ENCODE measurements around the gene FSTL1.

Gene FSTL1

DNA sequence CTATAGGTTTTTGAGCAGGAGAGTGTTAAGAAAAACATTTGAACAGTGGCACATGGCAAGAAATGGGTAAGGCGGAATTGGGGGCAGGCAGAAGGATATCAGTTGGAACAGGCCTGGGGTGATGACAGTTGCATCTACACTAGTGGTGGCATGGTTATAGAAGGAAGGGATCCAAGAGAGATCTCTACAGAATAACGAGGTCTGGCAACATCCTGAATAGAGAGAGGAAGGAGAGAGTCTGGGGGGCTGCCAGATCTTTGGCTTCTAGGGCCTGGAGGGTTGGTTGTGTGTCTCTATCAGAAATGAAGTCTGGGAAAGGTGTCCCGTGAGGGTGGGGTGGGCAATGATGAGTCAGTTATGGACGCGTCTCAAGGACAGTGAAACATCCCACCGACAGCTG lies 26.3 kb downstream of the FSTL1 start:
- TF ChIP-seq POLR2A (IDR thresholded peaks at IDR 0.05; ENCODE audit: low read length) = no peak
- TF ChIP-seq GATA1 (IDR thresholded peaks at IDR 0.05; ENCODE audit: low read depth, low read length) = no peak
- no peak for DNase-seq

DNA sequence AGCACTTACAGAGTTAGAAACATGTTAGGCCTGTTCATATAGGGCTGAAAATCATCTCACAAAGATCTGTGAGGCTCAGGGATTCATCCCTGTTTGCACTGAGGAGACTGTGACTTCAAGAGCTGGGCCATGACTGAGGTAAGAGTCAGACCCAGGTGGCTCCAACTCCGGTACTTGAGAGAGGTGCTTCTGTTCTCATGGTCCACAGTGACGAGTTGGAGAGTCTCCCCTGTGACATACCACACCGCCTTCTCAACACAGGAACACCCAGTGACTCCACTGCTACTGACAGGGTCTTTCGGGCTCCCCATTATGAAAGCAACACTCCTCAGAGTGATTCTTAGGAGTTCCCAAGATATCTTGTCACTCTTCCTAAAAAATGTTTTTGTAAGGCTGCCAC lies 27.4 kb downstream of the FSTL1 start:
- TF ChIP-seq POLR2A (IDR thresholded peaks at IDR 0.05; ENCODE audit: low read length) = no peak
- TF ChIP-seq GATA1 (IDR thresholded peaks at IDR 0.05; ENCODE audit: low read depth, low read length) = no peak
- no peak for DNase-seq

DNA sequence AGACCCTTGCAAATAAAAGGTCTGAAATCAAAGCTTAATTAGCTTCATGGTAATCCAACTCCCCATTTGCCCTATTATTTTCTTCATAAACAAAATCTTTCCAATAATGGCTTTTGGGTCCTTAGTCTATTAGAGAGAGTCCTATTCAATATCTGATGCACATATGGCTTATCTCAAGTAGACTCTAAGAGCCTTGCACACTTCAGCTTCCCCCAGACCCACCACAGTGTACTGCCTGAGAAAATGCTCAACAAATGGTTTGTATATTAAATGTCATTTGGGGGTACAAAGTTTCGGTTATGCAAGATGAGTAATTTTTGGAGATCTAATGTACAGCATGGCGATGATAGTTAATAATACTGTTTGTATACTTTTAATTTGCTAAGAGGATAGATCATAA lies 28.9 kb downstream of the FSTL1 start:
- DNase-seq = no peak
- no peak for TF ChIP-seq POLR2A (IDR thresholded peaks at IDR 0.05; ENCODE audit: low read length)
- no peak for TF ChIP-seq GATA1 (IDR thresholded peaks at IDR 0.05; ENCODE audit: low read depth, low read length)

DNA sequence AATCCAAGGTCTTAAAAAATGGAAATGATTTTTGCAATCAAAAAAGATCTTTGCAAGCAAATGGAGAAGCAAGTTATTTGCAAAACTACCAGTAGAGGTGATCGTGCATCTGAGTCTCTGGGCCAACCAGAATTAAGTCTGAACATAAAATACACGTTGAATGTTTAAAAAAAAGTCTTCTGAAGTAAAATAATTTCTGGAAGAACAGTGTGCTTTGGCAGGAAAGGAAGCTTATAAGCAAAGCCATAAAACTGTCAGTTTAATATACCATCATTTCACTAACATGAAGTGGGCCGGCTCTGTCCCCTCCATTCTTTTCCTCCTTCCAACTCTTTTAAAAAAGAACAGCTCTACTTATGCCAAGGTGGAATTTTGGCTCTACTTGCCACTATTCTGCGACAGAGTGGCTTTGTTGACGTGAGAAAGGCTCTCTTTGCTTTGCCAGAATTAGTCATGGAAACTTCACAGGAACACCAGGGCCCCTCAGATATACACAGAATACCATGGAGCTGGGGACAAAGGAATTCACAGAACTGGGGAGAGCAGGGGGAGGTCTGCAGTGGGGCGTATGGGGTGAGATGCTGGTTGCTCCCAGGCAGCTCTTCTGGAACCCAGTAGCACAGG lies 29.8 kb downstream of the FSTL1 start:
- DNase-seq = no peak
- TF ChIP-seq POLR2A (IDR thresholded peaks at IDR 0.05; ENCODE audit: low read length) (no peak), GATA1 (IDR thresholded peaks at IDR 0.05; ENCODE audit: low read depth, low read length) (no peak)

DNA sequence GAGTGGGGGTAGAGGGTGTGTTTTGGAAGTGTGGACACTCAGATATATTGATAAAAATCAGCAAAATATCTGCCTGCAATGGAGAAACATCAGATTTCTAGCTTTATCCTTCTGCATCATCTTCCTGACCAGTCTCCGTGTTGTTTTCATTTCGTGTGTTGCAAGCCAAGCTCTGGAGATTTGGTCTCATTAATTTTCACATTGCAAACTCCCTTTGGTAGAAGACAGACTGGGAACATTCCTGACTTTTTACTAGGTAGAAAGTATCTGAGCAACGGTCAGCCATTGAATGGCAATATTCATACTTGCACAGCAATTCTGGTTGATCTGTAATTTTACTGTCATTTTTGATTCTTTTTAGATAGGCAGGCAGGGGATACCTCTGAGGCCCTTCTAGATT lies 30.4 kb downstream of the FSTL1 start:
- no peak for DNase-seq
- no peak for TF ChIP-seq GATA1 (IDR thresholded peaks at IDR 0.05; ENCODE audit: low read depth, low read length)
- TF ChIP-seq POLR2A (IDR thresholded peaks at IDR 0.05; ENCODE audit: low read length) = no peak

DNA sequence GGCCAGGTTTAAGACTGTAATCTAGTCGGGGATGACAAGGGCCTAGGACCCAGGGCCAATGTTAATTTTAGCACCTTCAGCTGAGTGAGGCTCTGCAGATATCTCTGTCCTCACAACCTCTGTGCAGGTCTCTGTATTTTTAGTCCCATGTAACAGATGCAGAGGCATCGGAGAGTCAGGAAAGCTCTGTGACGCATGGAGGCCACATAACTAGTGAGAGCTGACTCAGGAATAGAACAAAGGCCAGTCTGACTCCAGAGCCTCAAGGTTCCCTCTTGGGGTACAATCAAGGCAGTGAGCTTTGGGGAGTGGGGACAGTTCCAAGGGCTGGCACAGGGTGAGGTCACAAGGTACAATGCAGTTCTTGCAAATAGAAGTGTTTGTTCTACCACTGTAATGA lies 31.0 kb downstream of the FSTL1 start:
- TF ChIP-seq GATA1 (IDR thresholded peaks at IDR 0.05; ENCODE audit: low read depth, low read length) (no peak), POLR2A (IDR thresholded peaks at IDR 0.05; ENCODE audit: low read length) (no peak)
- no peak for DNase-seq

DNA sequence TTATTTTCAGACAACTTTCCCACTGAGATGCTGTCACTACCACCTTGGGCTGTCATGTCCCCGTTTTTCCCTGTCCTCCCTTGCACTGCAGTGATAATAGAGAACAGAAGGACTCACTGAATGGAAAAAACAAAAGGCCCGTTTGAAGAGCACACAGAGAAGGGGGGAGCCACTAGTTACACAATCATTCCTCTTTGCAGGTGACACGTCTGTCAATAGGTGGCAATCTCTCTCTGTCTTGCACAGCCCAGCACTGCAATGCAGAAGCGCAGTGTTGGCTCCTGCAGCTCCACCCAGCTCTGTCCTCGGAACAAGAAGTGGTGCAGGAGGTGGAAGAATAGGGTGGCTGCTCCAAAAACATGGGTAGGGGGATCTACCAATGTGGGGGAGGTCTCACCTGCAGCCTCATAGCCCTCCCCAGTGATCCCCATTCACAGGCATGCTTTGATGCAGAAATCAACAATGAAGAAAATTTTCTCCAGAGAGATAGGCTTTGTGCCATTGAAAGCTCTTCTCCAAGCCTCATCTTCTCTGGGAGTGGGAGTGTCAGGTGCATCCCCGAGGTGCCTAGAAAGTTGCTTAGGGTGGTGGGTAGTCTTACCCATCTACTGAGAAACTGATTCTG lies 31.8 kb downstream of the FSTL1 start:
- peak; percentile 16 to 18 for DNase-seq
- TF ChIP-seq GATA1 (IDR thresholded peaks at IDR 0.05; ENCODE audit: low read depth, low read length) (no peak), POLR2A (IDR thresholded peaks at IDR 0.05; ENCODE audit: low read length) (no peak)

DNA sequence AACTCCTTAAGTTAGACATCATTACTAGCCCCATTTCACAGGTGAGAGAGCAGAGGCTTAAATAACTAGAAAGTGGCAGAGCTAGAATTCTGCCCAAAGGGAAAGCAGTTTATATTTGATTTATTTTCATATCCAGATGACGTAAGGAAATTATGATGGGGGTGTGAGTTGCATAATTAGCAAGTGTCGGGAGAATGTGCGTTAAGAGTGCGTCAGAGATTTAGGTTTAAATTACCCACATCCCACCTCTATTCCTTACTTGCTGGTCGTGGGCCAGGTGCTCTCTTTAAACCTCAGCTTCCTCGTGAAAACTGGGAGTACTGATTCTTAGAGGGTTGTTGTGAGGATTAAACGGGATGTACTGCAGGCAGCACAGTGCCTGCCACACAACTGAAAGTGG lies 32.3 kb downstream of the FSTL1 start:
- no peak for TF ChIP-seq POLR2A (IDR thresholded peaks at IDR 0.05; ENCODE audit: low read length)
- TF ChIP-seq GATA1 (IDR thresholded peaks at IDR 0.05; ENCODE audit: low read depth, low read length) = no peak
- DNase-seq = no peak

DNA sequence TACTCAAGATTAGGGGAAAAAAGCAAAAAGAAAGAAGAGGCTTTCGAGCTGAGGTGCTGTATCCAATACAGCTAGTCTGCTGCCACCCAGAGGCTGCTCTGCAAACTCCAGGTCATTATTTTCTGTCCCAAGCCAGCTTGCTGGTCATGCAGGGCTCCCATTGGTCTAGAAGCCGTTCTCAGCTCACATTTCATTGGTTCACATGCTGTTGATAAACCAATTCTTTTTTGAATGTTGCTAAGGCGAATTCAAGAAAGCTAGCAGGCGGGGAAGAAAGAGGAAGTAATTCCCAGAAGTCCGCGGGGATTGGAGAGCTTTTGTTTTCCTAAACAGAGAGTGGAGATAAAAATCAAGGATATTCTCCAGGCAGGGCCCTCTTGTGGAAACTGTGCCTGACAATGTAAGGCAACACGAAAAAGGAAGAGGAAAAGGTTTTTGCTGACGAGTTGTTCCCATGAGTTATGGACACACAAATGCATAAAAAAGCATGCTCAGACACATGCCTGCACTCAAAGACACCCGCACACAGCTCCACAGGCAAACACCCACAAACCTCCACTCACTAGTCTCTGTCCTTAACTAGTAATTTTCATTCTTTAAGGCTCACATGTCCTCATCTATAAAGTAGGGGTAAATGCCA lies 33.4 kb downstream of the FSTL1 start:
- DNase-seq = peak; percentile 90 to 91

DNA sequence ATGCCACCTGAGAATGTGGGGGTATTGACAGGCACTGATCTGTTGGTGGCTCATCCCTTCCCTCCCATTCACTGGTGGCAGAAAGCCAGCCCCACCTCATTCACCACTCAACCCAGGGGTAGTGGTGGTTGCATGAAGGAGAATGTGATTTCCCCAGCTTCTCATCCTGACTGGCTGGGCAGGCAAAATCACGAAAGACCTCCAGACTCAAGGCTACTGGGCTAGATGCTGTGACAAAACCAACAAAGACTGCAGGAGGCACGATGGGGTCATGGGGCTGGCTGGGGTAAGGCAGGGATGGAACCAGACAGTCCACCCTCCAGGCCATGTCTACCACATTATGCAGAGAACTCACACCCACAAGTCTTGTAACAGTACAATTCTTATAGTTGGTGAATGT lies 33.9 kb downstream of the FSTL1 start:
- DNase-seq = no peak
- TF ChIP-seq POLR2A (IDR thresholded peaks at IDR 0.05; ENCODE audit: low read length) (no peak), GATA1 (IDR thresholded peaks at IDR 0.05; ENCODE audit: low read depth, low read length) (no peak)

More for the DNA sequence above, 33.4 kb downstream of the FSTL1 start:
- TF ChIP-seq GATA1 (IDR thresholded peaks at IDR 0.05; ENCODE audit: low read depth, low read length) (no peak), POLR2A (IDR thresholded peaks at IDR 0.05; ENCODE audit: low read length) (no peak)

DNA sequence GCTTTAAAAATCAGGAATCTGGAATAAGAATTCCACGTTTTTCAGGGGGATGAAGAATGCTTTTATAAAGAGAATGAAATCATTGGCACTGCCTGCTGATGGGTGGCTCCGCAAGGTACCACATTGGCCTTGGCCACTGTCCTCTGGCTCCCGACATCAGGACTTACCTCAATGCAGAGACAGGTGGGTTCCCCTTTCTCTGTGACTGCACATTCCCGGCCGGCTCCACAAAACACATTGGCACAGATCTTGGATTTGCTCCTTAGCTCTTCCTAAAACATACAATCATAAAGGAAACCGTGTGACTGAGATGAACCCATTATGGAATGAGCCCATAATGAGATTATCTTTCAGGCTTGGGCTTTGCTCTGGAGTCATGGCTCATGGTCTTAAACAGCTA lies 35.0 kb downstream of the FSTL1 start:
- TF ChIP-seq POLR2A (IDR thresholded peaks at IDR 0.05; ENCODE audit: low read length) = no peak
- no peak for TF ChIP-seq GATA1 (IDR thresholded peaks at IDR 0.05; ENCODE audit: low read depth, low read length)
- DNase-seq = no peak

DNA sequence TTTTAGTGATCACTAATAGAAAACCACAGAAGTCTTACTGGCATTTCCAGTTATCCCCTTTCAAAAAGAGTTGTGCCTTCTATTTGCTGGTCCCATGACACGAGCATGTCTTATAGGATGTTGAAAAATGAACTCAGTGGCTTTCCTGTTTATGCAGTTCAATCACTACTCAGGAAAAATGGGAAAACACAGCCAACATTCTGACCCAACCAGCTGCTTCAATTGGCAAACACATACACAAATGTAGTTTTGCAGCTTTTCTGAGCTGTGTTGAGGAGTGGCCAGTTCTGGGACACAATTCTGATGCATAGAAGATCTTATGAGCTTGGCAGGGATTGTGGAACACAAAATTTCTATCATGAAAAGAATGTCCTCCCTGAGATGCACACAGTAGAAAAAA lies 40.3 kb downstream of the FSTL1 start:
- no peak for DNase-seq
- TF ChIP-seq POLR2A (IDR thresholded peaks at IDR 0.05; ENCODE audit: low read length) (no peak), GATA1 (IDR thresholded peaks at IDR 0.05; ENCODE audit: low read depth, low read length) (no peak)

DNA sequence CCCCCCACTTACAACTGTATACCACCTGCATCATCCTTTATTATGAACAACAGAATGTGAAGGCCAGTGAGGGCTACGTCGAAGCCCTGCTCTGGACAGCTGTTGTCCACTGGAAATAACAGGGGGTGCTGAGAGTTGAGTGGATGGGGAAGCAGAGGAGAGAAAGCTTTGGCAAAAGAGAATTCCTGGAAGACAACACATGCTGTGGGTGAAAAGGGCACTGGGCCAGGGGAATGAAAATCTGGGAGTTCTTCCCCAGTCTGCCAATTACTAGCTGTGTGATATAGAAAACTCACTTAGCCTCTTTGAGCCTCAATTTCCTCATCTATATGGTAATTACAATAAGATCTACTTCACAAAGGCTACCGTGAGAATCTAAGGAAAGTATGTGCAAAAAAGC lies 40.7 kb downstream of the FSTL1 start:
- TF ChIP-seq GATA1 (IDR thresholded peaks at IDR 0.05; ENCODE audit: low read depth, low read length) (no peak), POLR2A (IDR thresholded peaks at IDR 0.05; ENCODE audit: low read length) (no peak)
- DNase-seq = no peak

DNA sequence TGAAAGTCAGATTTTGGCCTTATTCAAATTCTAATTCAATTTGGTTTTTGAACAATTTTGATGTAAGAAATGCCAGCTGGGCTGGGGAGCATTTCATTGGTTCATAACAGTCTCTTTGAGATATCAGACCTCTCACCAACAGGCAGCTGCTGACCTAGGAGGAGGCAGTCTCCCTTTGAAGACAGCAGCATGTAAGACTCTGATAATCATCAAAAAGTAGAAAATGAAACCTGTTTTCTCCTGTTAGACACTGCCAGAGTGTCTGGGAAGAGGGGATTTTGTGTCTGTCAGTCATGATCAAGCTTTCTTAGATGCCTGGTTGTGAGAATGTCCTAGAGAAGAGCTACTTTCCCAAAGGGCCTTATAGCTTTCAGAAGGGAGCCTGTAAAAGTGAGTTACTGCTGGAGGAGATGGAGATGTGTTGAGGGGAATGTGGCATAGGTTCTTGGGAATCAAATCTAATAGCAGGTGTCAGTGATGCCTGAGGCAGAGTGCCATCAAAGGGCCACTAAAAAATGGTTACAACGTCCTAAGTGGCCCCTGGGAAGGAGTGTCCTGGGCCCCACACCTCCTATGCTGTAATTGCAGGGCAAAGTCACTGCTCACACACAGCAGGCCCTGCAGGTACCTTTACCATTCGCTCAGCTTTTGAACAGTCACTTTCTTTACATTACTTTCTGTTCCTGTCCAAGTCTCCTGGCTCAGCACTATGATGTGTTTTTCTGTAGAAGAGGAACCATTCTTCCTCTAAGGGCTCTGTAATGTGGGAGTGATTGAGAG lies 43.1 kb downstream of the FSTL1 start:
- TF ChIP-seq GATA1 (IDR thresholded peaks at IDR 0.05; ENCODE audit: low read depth, low read length) (no peak), POLR2A (IDR thresholded peaks at IDR 0.05; ENCODE audit: low read length) (no peak)
- no peak for DNase-seq
